HepG2 (cell line): ENCODE results near the gene LYRM4. TPM values are rescaled to one million over a fixed set of nuclear protein-coding genes. Genes with fewer than 3 reads are reported as not detected.

Experiments
- ARID2 ChIP-seq: sonication (generic); formaldehyde crosslinking; IDR thresholded peaks from 2 replicates; pipeline ENCODE4 v1.8.1; 2022; ENCODE audit warnings: mild to moderate bottlenecking, missing genetic modification reagents, borderline replicate concordance
- FOXC1 ChIP-seq: sonication (generic); formaldehyde crosslinking; IDR thresholded peaks from 2 replicates; pipeline ENCODE4 v1.8.0; 2022; ENCODE audit warnings: mild to moderate bottlenecking, missing genetic modification reagents, borderline replicate concordance
- GFI1 ChIP-seq: sonication (generic); formaldehyde crosslinking; IDR thresholded peaks from 2 replicates; pipeline ENCODE4 v1.5.0; 2020; ENCODE audit warnings: missing genetic modification reagents, mild to moderate bottlenecking, borderline replicate concordance
- MED13 ChIP-seq: sonication (generic); formaldehyde crosslinking; IDR thresholded peaks from 2 replicates; pipeline ENCODE4 v1.5.0; 2020; ENCODE audit warnings: missing genetic modification reagents
- RARA ChIP-seq: IDR thresholded peaks from 2 replicates; pipeline ENCODE4 v1.6.1; 2016; ENCODE audit warnings: missing genetic modification reagents, missing compliant biosample characterization
- SIN3A ChIP-seq: IDR thresholded peaks from 2 replicates; pipeline ENCODE4 v1.6.1; 2011; ENCODE audit warnings: low read depth, mild to moderate bottlenecking, control low read depth, low read length, borderline replicate concordance
- SKI ChIP-seq: fragments of 450-650 bp; IDR thresholded peaks from one replicate; pipeline ENCODE4 v1.6.1; 2018; ENCODE audit warnings: mild to moderate bottlenecking; ENCODE audit not compliant: partially characterized antibody
- SRY ChIP-seq: sonication (generic); formaldehyde crosslinking; IDR thresholded peaks from 2 replicates; pipeline ENCODE4 v1.8.0; 2022; ENCODE audit warnings: mild to moderate bottlenecking, missing genetic modification reagents
- TOPORS ChIP-seq: sonication (generic); formaldehyde crosslinking; IDR thresholded peaks from 2 replicates; pipeline ENCODE4 v1.8.0; 2023; ENCODE audit warnings: mild to moderate bottlenecking, missing genetic modification reagents
- ZNF329 ChIP-seq: sonication (generic); formaldehyde crosslinking; IDR thresholded peaks from 2 replicates; pipeline ENCODE4 v1.9.0; 2021; ENCODE audit warnings: low read depth, mild to moderate bottlenecking, missing genetic modification reagents
- polyA plus RNA-seq, 8 experiments: library from polyadenylated mRNA; depleted of rRNA in 3 of 8; stranded (reverse) in 7 of 8; unstranded in 1 of 8; fragments of >200 nt; fragmentation: Illumina TruSeq in 4 of 8; extraction: Trizol in 4 of 8; gene quantifications; 2 replicates each; pipeline versions ENCODE4 v1.2.1 to v1.2.3, GENCODE V29; 2011 to 2016; ENCODE audit warnings: low read depth in 4 of 8, missing spikeins in 1 of 8, mixed read lengths in 1 of 8; ENCODE audit not compliant: insufficient read depth in 1 of 8
- total RNA-seq, 5 experiments: library from RNA; depleted of rRNA; stranded (reverse); fragments of >200 nt; fragmentation: Illumina TruSeq; extraction: Trizol; gene quantifications; 2 replicates each; pipeline ENCODE4 v1.2.3, GENCODE V29; 2016; ENCODE audit warnings: low read depth in 1 of 5
- TF ChIP-seq, protein P1 (sequence below): IDR thresholded peaks from 2 replicates; pipeline ENCODE4 v1.6.1; 2012; ENCODE audit warnings: low read depth, low read length, improper control_type of control experiment
- TF ChIP-seq, protein P2 (sequence below): sonication (generic); formaldehyde crosslinking; IDR thresholded peaks from 2 replicates; pipeline ENCODE4 v1.8.0; 2022; ENCODE audit warnings: missing genetic modification reagents, mild to moderate bottlenecking, borderline replicate concordance
- TF ChIP-seq, protein P3 (sequence below): fragments of 450-650 bp; IDR thresholded peaks from 2 replicates; pipeline ENCODE4 v1.6.1; 2017; ENCODE audit warnings: mild to moderate bottlenecking
- TF ChIP-seq, protein P4 (sequence below): sonication (generic); formaldehyde crosslinking; IDR thresholded peaks from 2 replicates; pipeline ENCODE4 v1.4.0; 2020; ENCODE audit warnings: mild to moderate bottlenecking, missing genetic modification reagents
- TF ChIP-seq, protein P5 (sequence below): sonication (generic); formaldehyde crosslinking; IDR thresholded peaks from 2 replicates; pipeline ENCODE4 v1.4.0; 2020; ENCODE audit warnings: missing genetic modification reagents, borderline replicate concordance
- TF ChIP-seq, protein P6 (sequence below): sonication (generic); formaldehyde crosslinking; IDR thresholded peaks from 2 replicates; pipeline ENCODE4 v1.4.0; 2020; ENCODE audit warnings: missing genetic modification reagents, low read depth, mild to moderate bottlenecking, borderline replicate concordance

LYRM4 gene
- total and polyA plus RNA-seq, 2 of the 13 experiments (the other 11 are each of a cell fraction or from before 2014, with no cell fraction given), result 64.6 to 67.5 TPM

DNA sequence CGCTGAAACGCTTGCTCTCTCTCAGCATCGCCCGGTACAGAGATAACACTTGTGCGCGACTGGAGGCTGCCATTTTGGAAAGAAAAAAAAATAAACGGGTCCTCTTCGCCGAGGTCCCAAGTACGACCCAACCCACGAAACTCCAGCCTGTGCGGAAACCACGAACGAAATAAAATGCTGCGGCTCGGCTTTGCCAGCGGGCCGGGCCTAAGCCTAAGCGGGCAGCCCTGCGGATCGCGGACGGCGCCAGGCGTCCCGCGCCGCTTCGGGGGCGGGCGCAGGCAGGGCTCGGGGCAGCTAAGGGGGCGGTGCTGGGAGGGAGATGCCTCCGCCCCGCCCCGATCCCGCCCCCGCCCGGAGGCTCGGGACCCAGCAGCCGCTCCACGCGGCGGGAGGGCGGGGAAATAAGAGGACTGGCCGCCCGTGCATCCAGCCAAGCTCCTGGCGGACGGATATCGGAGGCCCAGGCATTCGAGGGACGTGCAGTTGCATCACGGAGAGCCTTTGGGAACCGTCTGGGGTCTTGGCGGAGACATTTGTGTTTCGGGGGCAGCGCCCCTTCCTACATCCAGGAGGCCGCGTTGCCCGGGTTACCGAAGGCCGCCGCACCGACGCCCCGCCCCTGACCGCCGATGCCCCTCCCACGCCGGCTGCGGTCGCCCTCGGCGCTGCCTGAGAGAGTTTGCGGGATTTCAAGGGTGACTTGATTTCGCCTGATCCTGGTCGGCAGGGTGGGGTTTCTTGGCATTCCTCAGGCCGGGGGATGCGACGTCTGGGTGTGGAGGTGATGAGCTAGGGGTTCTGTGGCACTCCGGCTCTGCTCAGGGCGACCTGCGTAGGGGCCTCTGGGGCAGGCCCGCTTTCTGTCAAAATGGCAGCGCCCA is at the start of gene LYRM4, which contains the start of gene FARS2 (continued):
- TF ChIP-seq, protein P1, sequence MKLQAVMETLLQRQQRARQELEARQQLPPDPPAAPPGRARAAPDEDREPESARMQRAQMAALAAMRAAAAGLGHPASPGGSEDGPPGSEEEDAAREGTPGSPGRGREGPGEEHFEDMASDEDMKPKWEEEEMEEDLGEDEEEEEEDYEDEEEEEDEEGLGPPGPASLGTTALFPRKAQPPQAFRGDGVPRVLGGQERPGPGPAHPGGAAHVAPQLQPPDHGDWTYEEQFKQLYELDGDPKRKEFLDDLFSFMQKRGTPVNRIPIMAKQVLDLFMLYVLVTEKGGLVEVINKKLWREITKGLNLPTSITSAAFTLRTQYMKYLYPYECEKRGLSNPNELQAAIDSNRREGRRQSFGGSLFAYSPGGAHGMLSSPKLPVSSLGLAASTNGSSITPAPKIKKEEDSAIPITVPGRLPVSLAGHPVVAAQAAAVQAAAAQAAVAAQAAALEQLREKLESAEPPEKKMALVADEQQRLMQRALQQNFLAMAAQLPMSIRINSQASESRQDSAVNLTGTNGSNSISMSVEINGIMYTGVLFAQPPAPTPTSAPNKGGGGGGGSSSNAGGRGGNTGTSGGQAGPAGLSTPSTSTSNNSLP, result peak; percentile 47
- no peak; the same call in 1 of the 2 replicates for TF ChIP-seq GFI1 (CRISPR knock-in tag)
- TF ChIP-seq, protein P2, sequence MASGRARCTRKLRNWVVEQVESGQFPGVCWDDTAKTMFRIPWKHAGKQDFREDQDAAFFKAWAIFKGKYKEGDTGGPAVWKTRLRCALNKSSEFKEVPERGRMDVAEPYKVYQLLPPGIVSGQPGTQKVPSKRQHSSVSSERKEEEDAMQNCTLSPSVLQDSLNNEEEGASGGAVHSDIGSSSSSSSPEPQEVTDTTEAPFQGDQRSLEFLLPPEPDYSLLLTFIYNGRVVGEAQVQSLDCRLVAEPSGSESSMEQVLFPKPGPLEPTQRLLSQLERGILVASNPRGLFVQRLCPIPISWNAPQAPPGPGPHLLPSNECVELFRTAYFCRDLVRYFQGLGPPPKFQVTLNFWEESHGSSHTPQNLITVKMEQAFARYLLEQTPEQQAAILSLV (CRISPR knock-in tag), result 0 out of 2 replicates have a peak, but pooled peaks have one; percentile 58
- TF ChIP-seq SIN3A, result peak; percentile 88; the same call in 1 of the 2 replicates
- peak; percentile 77; the same call in 1 of the 2 replicates for TF ChIP-seq FOXC1 (CRISPR knock-in tag)
- no peak for TF ChIP-seq SKI
- TF ChIP-seq, protein P3, sequence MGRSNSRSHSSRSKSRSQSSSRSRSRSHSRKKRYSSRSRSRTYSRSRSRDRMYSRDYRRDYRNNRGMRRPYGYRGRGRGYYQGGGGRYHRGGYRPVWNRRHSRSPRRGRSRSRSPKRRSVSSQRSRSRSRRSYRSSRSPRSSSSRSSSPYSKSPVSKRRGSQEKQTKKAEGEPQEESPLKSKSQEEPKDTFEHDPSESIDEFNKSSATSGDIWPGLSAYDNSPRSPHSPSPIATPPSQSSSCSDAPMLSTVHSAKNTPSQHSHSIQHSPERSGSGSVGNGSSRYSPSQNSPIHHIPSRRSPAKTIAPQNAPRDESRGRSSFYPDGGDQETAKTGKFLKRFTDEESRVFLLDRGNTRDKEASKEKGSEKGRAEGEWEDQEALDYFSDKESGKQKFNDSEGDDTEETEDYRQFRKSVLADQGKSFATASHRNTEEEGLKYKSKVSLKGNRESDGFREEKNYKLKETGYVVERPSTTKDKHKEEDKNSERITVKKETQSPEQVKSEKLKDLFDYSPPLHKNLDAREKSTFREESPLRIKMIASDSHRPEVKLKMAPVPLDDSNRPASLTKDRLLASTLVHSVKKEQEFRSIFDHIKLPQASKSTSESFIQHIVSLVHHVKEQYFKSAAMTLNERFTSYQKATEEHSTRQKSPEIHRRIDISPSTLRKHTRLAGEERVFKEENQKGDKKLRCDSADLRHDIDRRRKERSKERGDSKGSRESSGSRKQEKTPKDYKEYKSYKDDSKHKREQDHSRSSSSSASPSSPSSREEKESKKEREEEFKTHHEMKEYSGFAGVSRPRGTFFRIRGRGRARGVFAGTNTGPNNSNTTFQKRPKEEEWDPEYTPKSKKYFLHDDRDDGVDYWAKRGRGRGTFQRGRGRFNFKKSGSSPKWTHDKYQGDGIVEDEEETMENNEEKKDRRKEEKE, result no peak
- TF ChIP-seq MED13 (CRISPR knock-in tag), result peak; percentile 69
- no peak for TF ChIP-seq ZNF329
- TF ChIP-seq, protein P4, sequence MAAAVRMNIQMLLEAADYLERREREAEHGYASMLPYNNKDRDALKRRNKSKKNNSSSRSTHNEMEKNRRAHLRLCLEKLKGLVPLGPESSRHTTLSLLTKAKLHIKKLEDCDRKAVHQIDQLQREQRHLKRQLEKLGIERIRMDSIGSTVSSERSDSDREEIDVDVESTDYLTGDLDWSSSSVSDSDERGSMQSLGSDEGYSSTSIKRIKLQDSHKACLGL (CRISPR knock-in tag), result peak; percentile 93; the same call in 1 of the 2 replicates
- TF ChIP-seq RARA (CRISPR knock-in tag), result no peak
- peak; percentile 88 for TF ChIP-seq TOPORS (CRISPR knock-in tag)
- 0 out of 2 replicates have a peak, but pooled peaks have one; percentile 25 for TF ChIP-seq ARID2
- TF ChIP-seq, protein P5, sequence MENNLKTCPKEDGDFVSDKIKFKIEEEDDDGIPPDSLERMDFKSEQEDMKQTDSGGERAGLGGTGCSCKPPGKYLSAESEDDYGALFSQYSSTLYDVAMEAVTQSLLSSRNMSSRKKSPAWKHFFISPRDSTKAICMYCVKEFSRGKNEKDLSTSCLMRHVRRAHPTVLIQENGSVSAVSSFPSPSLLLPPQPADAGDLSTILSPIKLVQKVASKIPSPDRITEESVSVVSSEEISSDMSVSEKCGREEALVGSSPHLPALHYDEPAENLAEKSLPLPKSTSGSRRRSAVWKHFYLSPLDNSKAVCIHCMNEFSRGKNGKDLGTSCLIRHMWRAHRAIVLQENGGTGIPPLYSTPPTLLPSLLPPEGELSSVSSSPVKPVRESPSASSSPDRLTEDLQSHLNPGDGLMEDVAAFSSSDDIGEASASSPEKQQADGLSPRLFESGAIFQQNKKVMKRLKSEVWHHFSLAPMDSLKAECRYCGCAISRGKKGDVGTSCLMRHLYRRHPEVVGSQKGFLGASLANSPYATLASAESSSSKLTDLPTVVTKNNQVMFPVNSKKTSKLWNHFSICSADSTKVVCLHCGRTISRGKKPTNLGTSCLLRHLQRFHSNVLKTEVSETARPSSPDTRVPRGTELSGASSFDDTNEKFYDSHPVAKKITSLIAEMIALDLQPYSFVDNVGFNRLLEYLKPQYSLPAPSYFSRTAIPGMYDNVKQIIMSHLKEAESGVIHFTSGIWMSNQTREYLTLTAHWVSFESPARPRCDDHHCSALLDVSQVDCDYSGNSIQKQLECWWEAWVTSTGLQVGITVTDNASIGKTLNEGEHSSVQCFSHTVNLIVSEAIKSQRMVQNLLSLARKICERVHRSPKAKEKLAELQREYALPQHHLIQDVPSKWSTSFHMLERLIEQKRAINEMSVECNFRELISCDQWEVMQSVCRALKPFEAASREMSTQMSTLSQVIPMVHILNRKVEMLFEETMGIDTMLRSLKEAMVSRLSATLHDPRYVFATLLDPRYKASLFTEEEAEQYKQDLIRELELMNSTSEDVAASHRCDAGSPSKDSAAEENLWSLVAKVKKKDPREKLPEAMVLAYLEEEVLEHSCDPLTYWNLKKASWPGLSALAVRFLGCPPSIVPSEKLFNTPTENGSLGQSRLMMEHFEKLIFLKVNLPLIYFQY, result peak; percentile 22; the same call in 1 of the 2 replicates
- TF ChIP-seq SRY, result peak; percentile 55
- TF ChIP-seq, protein P6, sequence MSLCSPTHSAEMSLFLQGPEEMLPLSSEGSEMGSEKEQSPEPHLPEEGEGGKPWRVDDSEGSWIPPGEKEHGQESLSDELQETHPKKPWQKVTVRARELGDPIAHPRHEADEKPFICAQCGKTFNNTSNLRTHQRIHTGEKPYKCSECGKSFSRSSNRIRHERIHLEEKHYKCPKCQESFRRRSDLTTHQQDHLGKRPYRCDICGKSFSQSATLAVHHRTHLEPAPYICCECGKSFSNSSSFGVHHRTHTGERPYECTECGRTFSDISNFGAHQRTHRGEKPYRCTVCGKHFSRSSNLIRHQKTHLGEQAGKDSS (CRISPR knock-in tag), result no peak; the same call in 1 of the 2 replicates
